SK-N-SH (cell line): Measurements from ENCODE around the gene ZHX3. TPM values are rescaled to one million over a fixed set of nuclear protein-coding genes. Genes with fewer than 3 reads are reported as not detected.

Experiments
- CTCF ChIA-PET: fragments of 300-600, 350-600 bp; formaldehyde crosslinking; extraction: SDS; loops from one replicate; lab custom pipeline; 2021; lab: Yijun Ruan, JAX
- POLR2A ChIA-PET: fragments of 350-600 bp; sonication (Branson Sonifier 250); formaldehyde crosslinking; extraction: SDS; loops from one replicate; lab custom pipeline; 2020; ENCODE audit warnings: antibody characterized with exemption, inconsistent platforms; lab: Yijun Ruan, JAX
- DNase-seq: peaks from one replicate; pipeline ENCODE4 v3.0.0; 2012
- H2AFZ ChIP-seq: fragments of 200-600 bp; sonication (generic); 2 replicates; pipeline ENCODE4 v1.8.1; 2016; ENCODE audit warnings: antibody characterized with exemption, mild to moderate bottlenecking, low read depth
- H3F3A ChIP-seq: fragments of 200-600 bp; sonication (generic); replicated peaks from 2 replicates; pipeline ENCODE3; 2016; ENCODE audit warnings: antibody characterized with exemption, mild to moderate bottlenecking; ENCODE audit not compliant: insufficient read depth
- H3K27ac ChIP-seq, 2 experiments: fragments of 200-500 bp in 1 of 2; fragments of 200-600 bp in 1 of 2; sonication (Bioruptor generic) in 1 of 2; sonication (generic), shearing (Covaris generic) in 1 of 2; 2 replicates each; pipeline versions ENCODE4 v1.5.1 to v1.6.1; 2014 to 2016; ENCODE audit warnings: low read depth in 2 of 2, inconsistent platforms in 1 of 2, low read length in 1 of 2, mild to moderate bottlenecking in 1 of 2, mixed read lengths in 1 of 2
- H3K27me3 ChIP-seq: fragments of 200-600 bp; sonication (generic), shearing (Covaris generic); 2 replicates; pipeline ENCODE4 v1.6.1; 2016; ENCODE audit warnings: mixed run types; ENCODE audit not compliant: insufficient read depth
- H3K36me3 ChIP-seq, 2 experiments: fragments of 200-500 bp in 1 of 2; fragments of 200-600 bp in 1 of 2; sonication (Bioruptor generic) in 1 of 2; sonication (generic) in 1 of 2; replicated peaks in 1 of 2; 2 replicates each; pipeline versions ENCODE3 to v1.5.1; 2014 to 2016; ENCODE audit warnings: low read length in 1 of 2, mild to moderate bottlenecking in 1 of 2; ENCODE audit not compliant: insufficient read depth in 2 of 2, control insufficient read depth in 1 of 2
- H3K4me1 ChIP-seq, 2 experiments: fragments of 200-500 bp in 1 of 2; fragments of 200-600 bp in 1 of 2; sonication (Bioruptor generic) in 1 of 2; sonication (generic), shearing (Covaris generic) in 1 of 2; 2 replicates each; pipeline versions ENCODE4 v1.5.1 to v1.6.1; 2014 to 2016; ENCODE audit warnings: low read depth in 1 of 2, low read length in 1 of 2, mixed run types in 1 of 2; ENCODE audit not compliant: insufficient read depth in 2 of 2, control insufficient read depth in 1 of 2
- H3K4me2 ChIP-seq: fragments of 200-600 bp; sonication (generic), shearing (Covaris generic); 2 replicates; pipeline ENCODE4 v1.6.1; 2017; ENCODE audit warnings: mixed run types
- H3K4me3 ChIP-seq, 2 experiments: fragments of 200-500 bp in 1 of 2; fragments of 200-600 bp in 1 of 2; sonication (Bioruptor generic) in 1 of 2; sonication (generic), shearing (Covaris generic) in 1 of 2; 2 replicates each; pipeline versions ENCODE4 v1.5.1 to v1.8.1; 2014 to 2016; ENCODE audit warnings: low read depth in 2 of 2, inconsistent platforms in 1 of 2, low read length in 1 of 2, mild to moderate bottlenecking in 1 of 2, mixed read lengths in 1 of 2, moderate library complexity in 1 of 2
- H3K79me2 ChIP-seq: fragments of 200-600 bp; sonication (generic); 2 replicates; pipeline ENCODE4 v1.8.1; 2017; ENCODE audit warnings: mild to moderate bottlenecking; ENCODE audit not compliant: insufficient read depth
- H3K9ac ChIP-seq: fragments of 200-600 bp; sonication (generic); 2 replicates; pipeline ENCODE4 v1.6.1; 2017; ENCODE audit warnings: mixed run types
- H3K9me2 ChIP-seq: fragments of 200-600 bp; sonication (generic); 2 replicates; pipeline ENCODE4 v1.6.1; 2017; ENCODE audit warnings: mixed run types
- H3K9me3 ChIP-seq: fragments of 200-600 bp; sonication (generic); 2 replicates; pipeline ENCODE4 v1.6.1; 2017; ENCODE audit warnings: mixed run types, mild to moderate bottlenecking, moderate library complexity
- H4K20me1 ChIP-seq: fragments of 200-600 bp; sonication (generic); 2 replicates; pipeline ENCODE4 v1.6.1; 2017; ENCODE audit warnings: mild to moderate bottlenecking, mixed run types; ENCODE audit not compliant: insufficient read depth
- CHD2 ChIP-seq: fragments of 150-350 bp; IDR thresholded peaks from 2 replicates; pipeline ENCODE4 v1.6.1; 2018; ENCODE audit warnings: low read length; ENCODE audit not compliant: partially characterized antibody
- FOSL2 ChIP-seq: IDR thresholded peaks from 2 replicates; pipeline ENCODE4 v1.4.0; 2012; ENCODE audit warnings: low read depth, mild to moderate bottlenecking, moderate library complexity, borderline replicate concordance
- FOXJ3 ChIP-seq: sonication (generic); formaldehyde crosslinking; IDR thresholded peaks from 2 replicates; pipeline ENCODE4 v1.5.1; 2020; ENCODE audit warnings: mild to moderate bottlenecking, missing genetic modification reagents
- GABPA ChIP-seq: IDR thresholded peaks from 2 replicates; pipeline ENCODE4 v1.4.0; 2012; ENCODE audit warnings: low read depth, mild to moderate bottlenecking
- GATA2 ChIP-seq: sonication (generic); formaldehyde crosslinking; IDR thresholded peaks from 2 replicates; pipeline ENCODE4 v1.5.0; 2020; ENCODE audit warnings: mild to moderate bottlenecking, missing genetic modification reagents
- IRF3 ChIP-seq: fragments of 150-350 bp; IDR thresholded peaks from 2 replicates; pipeline ENCODE4 v1.6.1; 2016; ENCODE audit warnings: mild to moderate bottlenecking, low read depth, low read length
- MEF2A ChIP-seq: IDR thresholded peaks from 2 replicates; pipeline ENCODE4 v1.4.0; 2012; ENCODE audit warnings: low read depth, borderline replicate concordance
- MXI1 ChIP-seq: IDR thresholded peaks from 2 replicates; pipeline ENCODE4 v1.6.1; 2012; ENCODE audit warnings: mild to moderate bottlenecking, low read depth, low read length, improper control_type of control experiment
- NRF1 ChIP-seq: IDR thresholded peaks from 2 replicates; pipeline ENCODE4 v1.6.1; 2012; ENCODE audit warnings: low read depth, mild to moderate bottlenecking, low read length
- TAF1 ChIP-seq: IDR thresholded peaks from 2 replicates; pipeline ENCODE4 v1.6.1; 2012; ENCODE audit warnings: low read depth, mild to moderate bottlenecking, low read length, moderate library complexity, borderline replicate concordance
- TEAD4 ChIP-seq: IDR thresholded peaks from 2 replicates; pipeline ENCODE4 v1.4.0; 2012; ENCODE audit warnings: mild to moderate bottlenecking, borderline replicate concordance; ENCODE audit not compliant: insufficient read depth
- ZBTB33 ChIP-seq: IDR thresholded peaks from 2 replicates; pipeline ENCODE4 v1.4.0; 2012; ENCODE audit warnings: low read depth, borderline replicate concordance
- whole genome bisulfite sequencing: methylation state at CpG from one replicate; pipeline ENCODE4 v1.1.6; 2017; ENCODE audit warnings: low lambda C conversion rate; 5-methylcytosine and 5-hydroxymethylcytosine counted together
- polyA plus RNA-seq, 3 experiments: library from polyadenylated mRNA; depleted of rRNA; stranded (reverse); fragments of >200 nt; gene quantifications; 2 replicates each; pipeline ENCODE4 v1.2.3, GENCODE V29; 2012
- TF ChIP-seq, protein P1 (sequence below): fragments of 150-350 bp; IDR thresholded peaks from 2 replicates; pipeline ENCODE4 v1.6.1; 2017; ENCODE audit warnings: antibody characterized with exemption, low read length, low read depth, borderline replicate concordance

Gene ZHX3
- polyA plus RNA-seq, 1 of the 3 experiments (the other 2 are of a cell fraction) = 6.0 TPM

GRCh38 chr20:41221614-41222218 lies 95.8 kb downstream of the ZHX3 start:
- Histone ChIP-seq H3K27me3 (no peaks in the 10 kb centered on the region), H3K9me3 (no peaks in the 10 kb centered on the region), H3K4me2 (no peak overlapping the region), H3K9ac (no peak overlapping the region), H3K79me2 (no peaks in the 10 kb centered on the region), H3K9me2 (no peaks in the 10 kb centered on the region), H2AFZ (no peak overlapping the region), H3F3A (no peaks in the 10 kb centered on the region), H3K27ac (no peak overlapping the region; a peak in 1 of 4 replicates), H4K20me1 (no peaks in the 10 kb centered on the region), H3K4me1 (peaks cover 0 to 14% of the 10 kb centered on the region in 2 experiments; a peak in 3 of 4 replicates), H3K4me3 (no peak overlapping the region), H3K36me3 (no peaks in the 10 kb centered on the region)
- ChIA-PET CTCF (interaction anchor here (3.4 kb wide), 1 partner anchor 11 kb away, joined by 18 read pairs; no protein-coding TSS in a partner anchor), POLR2A (no interaction called here)
- WGBS = 99% methylated on average over 5 of the region's 5 CpGs
- no peak for TF ChIP-seq TAF1
- TF ChIP-seq FOXJ3 (CRISPR knock-in tag) = no peak
- TF ChIP-seq MXI1 = no peak
- TF ChIP-seq FOSL2 = no peak
- TF ChIP-seq NRF1 = no peak
- no peak for DNase-seq

DNA sequence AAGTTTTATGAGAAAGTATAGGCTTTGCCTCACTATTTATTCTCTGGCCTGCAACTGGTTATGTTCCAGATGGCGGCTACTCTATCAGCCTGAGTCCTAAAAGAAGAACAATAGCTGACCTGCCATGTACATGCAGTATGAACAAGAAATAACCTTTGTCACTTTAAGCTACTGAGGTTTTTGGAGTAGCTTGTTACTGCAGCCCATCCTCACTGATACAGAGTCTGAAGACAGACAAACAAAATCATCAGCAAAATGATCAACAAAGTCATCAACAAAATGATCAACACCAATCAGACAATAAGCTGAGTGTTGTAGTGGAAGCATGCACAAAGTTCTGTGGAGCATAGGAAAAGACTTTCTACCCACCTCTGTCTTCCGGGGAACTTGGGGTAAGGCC lies 97.7 kb downstream of the ZHX3 start:
- Histone ChIP-seq H3K9me3 (no peaks in the 10 kb centered on the region), H3K4me1 (peaks cover 0 to 14% of the 10 kb centered on the region in 2 experiments; a peak in 3 of 4 replicates), H3K36me3 (no peaks in the 10 kb centered on the region), H3F3A (no peaks in the 10 kb centered on the region), H3K4me3 (no peak overlapping the region), H3K9ac (no peak overlapping the region), H3K9me2 (no peaks in the 10 kb centered on the region; the same call in 1 of the 2 replicates), H3K27ac (no peak overlapping the region), H3K4me2 (no peak overlapping the region), H3K27me3 (no peaks in the 10 kb centered on the region), H3K79me2 (no peaks in the 10 kb centered on the region), H2AFZ (no peak overlapping the region), H4K20me1 (no peaks in the 10 kb centered on the region)
- DNase-seq = no peak
- CTCF ChIA-PET = interaction anchor here (1.5 to 2.1 kb wide), 2 partner anchors 12 to 120 kb away, joined by 5 to 9 read pairs; no protein-coding TSS in a partner anchor
- POLR2A ChIA-PET = no interaction called here
- 100% methylated on average over 2 of the region's 2 CpGs for WGBS
- TF ChIP-seq TEAD4 (no peak), CHD2 (no peak), GATA2 (CRISPR knock-in tag) (no peak), FOSL2 (no peak)
- TF ChIP-seq, protein P1, sequence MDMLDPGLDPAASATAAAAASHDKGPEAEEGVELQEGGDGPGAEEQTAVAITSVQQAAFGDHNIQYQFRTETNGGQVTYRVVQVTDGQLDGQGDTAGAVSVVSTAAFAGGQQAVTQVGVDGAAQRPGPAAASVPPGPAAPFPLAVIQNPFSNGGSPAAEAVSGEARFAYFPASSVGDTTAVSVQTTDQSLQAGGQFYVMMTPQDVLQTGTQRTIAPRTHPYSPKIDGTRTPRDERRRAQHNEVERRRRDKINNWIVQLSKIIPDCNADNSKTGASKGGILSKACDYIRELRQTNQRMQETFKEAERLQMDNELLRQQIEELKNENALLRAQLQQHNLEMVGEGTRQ = no peak

GRCh38 chr20:41218466-41218865 lies 99.1 kb downstream of the ZHX3 start:
- DNase-seq = no peak
- no peak overlapping the region for H2AFZ ChIP-seq
- H3K79me2 ChIP-seq = no peaks in the 10 kb centered on the region
- no peaks in the 10 kb centered on the region for H3K36me3 ChIP-seq
- no peak overlapping the region for H3K4me3 ChIP-seq
- H3K9me2 ChIP-seq = no peaks in the 10 kb centered on the region; the same call in 1 of the 2 replicates
- ChIA-PET POLR2A (no interaction called here), CTCF (interaction anchor here (1.1 to 2.3 kb wide), 2 partner anchors 14 to 22 kb away, joined by 3 to 10 read pairs; no protein-coding TSS in a partner anchor)
- H4K20me1 ChIP-seq = no peaks in the 10 kb centered on the region
- no peaks in the 10 kb centered on the region for H3K9me3 ChIP-seq
- H3K4me1 ChIP-seq = peaks cover 0 to 17% of the 10 kb centered on the region in 2 experiments; a peak in 3 of 4 replicates
- TF ChIP-seq ZBTB33 (no peak), IRF3 (no peak), NRF1 (no peak), MEF2A (no peak), CHD2 (no peak), GABPA (no peak)
- H3K27ac ChIP-seq = no peak overlapping the region
- H3K27me3 ChIP-seq = no peaks in the 10 kb centered on the region
- H3K4me2 ChIP-seq = no peak overlapping the region
- no peak overlapping the region for H3K9ac ChIP-seq
- no peaks in the 10 kb centered on the region for H3F3A ChIP-seq
- 89% methylated on average over 2 of the region's 2 CpGs for WGBS
